Myocyte (in vitro differentiated cells): ENCODE data around the gene NIPAL1. TPM values are rescaled to one million over a fixed set of nuclear protein-coding genes. Genes with fewer than 3 reads are reported as not detected.

Source experiments
- DNase-seq: peaks from one replicate; pipeline ENCODE4 v3.0.0-alpha.2; 2012; ENCODE audit warnings: low read depth
- total RNA-seq: library from RNA; depleted of rRNA; stranded (reverse); fragments of >200 nt; gene quantifications from 2 replicates; pipeline ENCODE4 v1.2.3, GENCODE V29; 2014

Gene NIPAL1
- total RNA-seq, 1 donor from 2014 or later, result 0.27 TPM

GRCh38 chr4:48058617-48059530 lies 42.3 kb downstream of the NIPAL1 start:
- DNase-seq, result no peak

- DNase-seq, result no peak
Observed at GRCh38 chr4:48064349-48064748, 47.8 kb downstream of the NIPAL1 start.

GRCh38 chr4:48065587-48066052 lies 49.0 kb downstream of the NIPAL1 start:
- no peak for DNase-seq

- DNase-seq, result no peak
Observed at GRCh38 chr4:48067536-48067935, 51.0 kb downstream of the NIPAL1 start.

GRCh38 chr4:48068182-48068581 lies 51.6 kb downstream of the NIPAL1 start:
- no peak for DNase-seq

- no peak for DNase-seq
Observed at GRCh38 chr4:48069026-48069425, 52.5 kb downstream of the NIPAL1 start.

- no peak for DNase-seq
Observed at GRCh38 chr4:48071191-48071590, 54.6 kb downstream of the NIPAL1 start.

- no peak for DNase-seq
Observed at GRCh38 chr4:48073567-48074103, 57.1 kb downstream of the NIPAL1 start.

- no peak for DNase-seq
Observed at GRCh38 chr4:48074657-48075056, 58.1 kb downstream of the NIPAL1 start.

GRCh38 chr4:48078425-48078824 lies 61.9 kb downstream of the NIPAL1 start:
- DNase-seq, result no peak

GRCh38 chr4:48078862-48079655 lies 62.5 kb downstream of the NIPAL1 start:
- no peak for DNase-seq

- no peak for DNase-seq
Observed at GRCh38 chr4:48079972-48080391, 63.4 kb downstream of the NIPAL1 start.

- no peak for DNase-seq
Observed at GRCh38 chr4:48081196-48081595, 64.6 kb downstream of the NIPAL1 start.

- no peak for DNase-seq
Observed at GRCh38 chr4:48082956-48083355, 66.4 kb downstream of the NIPAL1 start.

GRCh38 chr4:48085821-48086589 lies 69.4 kb downstream of the NIPAL1 start:
- DNase-seq, result no peak

Other genes with a start within 250 kb of the NIPAL1 start
- 1.5 and 1.6 TPM in 2 replicates for gene CORIN, start 178.7 kb upstream of the NIPAL1 start, total RNA-seq
- gene NFXL1, start 102.2 kb upstream of the NIPAL1 start, total RNA-seq, result 3.7 TPM in 2 replicates
- 3.5 TPM in 1 of 2 replicates, not detected in the other for gene CNGA1, start 91 bp upstream of the NIPAL1 start, total RNA-seq
- gene TXK, start 117.5 kb downstream of the NIPAL1 start, total RNA-seq, result 1.1 and 2.7 TPM in 2 replicates